ENCODE results near the gene ARHGEF5.
"Not testable (repeated sequence)": the region's sequence is repeated elsewhere in the genome, so short reads cannot be mapped to it uniquely, and the experiment has no call there.

Gene ARHGEF5

GRCh38 chr7:144355176-144355822, at the start of gene ARHGEF5:
Gene ARHGEF5 (plus strand): TSS chr7:144355402. CDS start chr7:144362670, 7,268 bp downstream.
- H3K27ac ChIP-seq (ENCODE audit: low read length); H3K27me3 ChIP-seq (ENCODE audit: low read depth, low read length); H3K4me2 ChIP-seq (ENCODE audit: low read length): not testable (repeated sequence)

GRCh38 chr7:144309702-144310101, 45.5 kb upstream of the ARHGEF5 start:
- H3K27me3 ChIP-seq (ENCODE audit: low read depth, low read length); H3K4me2 ChIP-seq (ENCODE audit: low read length); H3K79me2 ChIP-seq (ENCODE audit: low read length); H4K20me1 ChIP-seq (ENCODE audit: insufficient read depth, low read length); H3K27ac ChIP-seq (ENCODE audit: low read length); H3K9ac ChIP-seq (ENCODE audit: low read length); H3K4me1 ChIP-seq (ENCODE audit: low read length); H2AFZ ChIP-seq (ENCODE audit: low read depth, low read length); H3K9me3 ChIP-seq (ENCODE audit: insufficient read depth, low read length); H3K36me3 ChIP-seq (replicated peaks; ENCODE audit: low read depth, low read length); H3K4me3 ChIP-seq (ENCODE audit: low read length): not testable (repeated sequence)

More at GRCh38 chr7:144355176-144355822, at the start of gene ARHGEF5:
- H3K4me3 ChIP-seq (ENCODE audit: low read length); H3K9ac ChIP-seq (ENCODE audit: low read length); H3K4me1 ChIP-seq (ENCODE audit: low read length); H2AFZ ChIP-seq (ENCODE audit: low read depth, low read length); H3K79me2 ChIP-seq (ENCODE audit: low read length); H4K20me1 ChIP-seq (ENCODE audit: insufficient read depth, low read length); H3K36me3 ChIP-seq (replicated peaks; ENCODE audit: low read depth, low read length); H3K9me3 ChIP-seq (ENCODE audit: insufficient read depth, low read length): not testable (repeated sequence)

GRCh38 chr7:144311218-144311617, 44.0 kb upstream of the ARHGEF5 start:
- H4K20me1 ChIP-seq (ENCODE audit: insufficient read depth, low read length); H3K4me2 ChIP-seq (ENCODE audit: low read length); H3K36me3 ChIP-seq (replicated peaks; ENCODE audit: low read depth, low read length); H3K4me1 ChIP-seq (ENCODE audit: low read length); H3K27ac ChIP-seq (ENCODE audit: low read length); H3K9me3 ChIP-seq (ENCODE audit: insufficient read depth, low read length); H2AFZ ChIP-seq (ENCODE audit: low read depth, low read length); H3K9ac ChIP-seq (ENCODE audit: low read length); H3K27me3 ChIP-seq (ENCODE audit: low read depth, low read length); H3K4me3 ChIP-seq (ENCODE audit: low read length); H3K79me2 ChIP-seq (ENCODE audit: low read length): not testable (repeated sequence)

GRCh38 chr7:144311872-144312469, 43.2 kb upstream of the ARHGEF5 start, which contains the start of gene OR2A1:
Gene OR2A1 (plus strand): TSS chr7:144312419. CDS start chr7:144318125, 5,706 bp downstream.
- not testable (repeated sequence) for H3K4me1 ChIP-seq (ENCODE audit: low read length); H3K4me2 ChIP-seq (ENCODE audit: low read length); H3K9ac ChIP-seq (ENCODE audit: low read length); H3K27me3 ChIP-seq (ENCODE audit: low read depth, low read length); H3K4me3 ChIP-seq (ENCODE audit: low read length); H3K27ac ChIP-seq (ENCODE audit: low read length); H3K9me3 ChIP-seq (ENCODE audit: insufficient read depth, low read length); H3K79me2 ChIP-seq (ENCODE audit: low read length); H2AFZ ChIP-seq (ENCODE audit: low read depth, low read length); H3K36me3 ChIP-seq (replicated peaks; ENCODE audit: low read depth, low read length); H4K20me1 ChIP-seq (ENCODE audit: insufficient read depth, low read length)

- not testable (repeated sequence) for H3K9me3 ChIP-seq (ENCODE audit: insufficient read depth, low read length); H3K4me1 ChIP-seq (ENCODE audit: low read length); H4K20me1 ChIP-seq (ENCODE audit: insufficient read depth, low read length); H3K27ac ChIP-seq (ENCODE audit: low read length); H3K4me3 ChIP-seq (ENCODE audit: low read length); H2AFZ ChIP-seq (ENCODE audit: low read depth, low read length); H3K9ac ChIP-seq (ENCODE audit: low read length); H3K36me3 ChIP-seq (replicated peaks; ENCODE audit: low read depth, low read length); H3K4me2 ChIP-seq (ENCODE audit: low read length); H3K79me2 ChIP-seq (ENCODE audit: low read length); H3K27me3 ChIP-seq (ENCODE audit: low read depth, low read length)
Measured at GRCh38 chr7:144317537-144317936, 37.7 kb upstream of the ARHGEF5 start.

GRCh38 chr7:144319547-144319946, 35.7 kb upstream of the ARHGEF5 start:
- not testable (repeated sequence) for H3K79me2 ChIP-seq (ENCODE audit: low read length); H3K9ac ChIP-seq (ENCODE audit: low read length); H4K20me1 ChIP-seq (ENCODE audit: insufficient read depth, low read length); H3K27me3 ChIP-seq (ENCODE audit: low read depth, low read length); H3K4me1 ChIP-seq (ENCODE audit: low read length); H2AFZ ChIP-seq (ENCODE audit: low read depth, low read length); H3K4me3 ChIP-seq (ENCODE audit: low read length); H3K27ac ChIP-seq (ENCODE audit: low read length); H3K9me3 ChIP-seq (ENCODE audit: insufficient read depth, low read length); H3K36me3 ChIP-seq (replicated peaks; ENCODE audit: low read depth, low read length); H3K4me2 ChIP-seq (ENCODE audit: low read length)

GRCh38 chr7:144321677-144322206, 33.5 kb upstream of the ARHGEF5 start:
- not testable (repeated sequence) for H3K27me3 ChIP-seq (ENCODE audit: low read depth, low read length); H3K9ac ChIP-seq (ENCODE audit: low read length); H3K9me3 ChIP-seq (ENCODE audit: insufficient read depth, low read length); H4K20me1 ChIP-seq (ENCODE audit: insufficient read depth, low read length); H2AFZ ChIP-seq (ENCODE audit: low read depth, low read length); H3K27ac ChIP-seq (ENCODE audit: low read length); H3K4me2 ChIP-seq (ENCODE audit: low read length); H3K4me1 ChIP-seq (ENCODE audit: low read length); H3K79me2 ChIP-seq (ENCODE audit: low read length); H3K4me3 ChIP-seq (ENCODE audit: low read length); H3K36me3 ChIP-seq (replicated peaks; ENCODE audit: low read depth, low read length)

GRCh38 chr7:144323359-144323758, 31.8 kb upstream of the ARHGEF5 start:
- not testable (repeated sequence) for H2AFZ ChIP-seq (ENCODE audit: low read depth, low read length)

GRCh38 chr7:144325868-144326267, 29.3 kb upstream of the ARHGEF5 start:
- H3K4me2 ChIP-seq (ENCODE audit: low read length); H4K20me1 ChIP-seq (ENCODE audit: insufficient read depth, low read length); H3K4me3 ChIP-seq (ENCODE audit: low read length); H3K79me2 ChIP-seq (ENCODE audit: low read length); H3K4me1 ChIP-seq (ENCODE audit: low read length); H3K9ac ChIP-seq (ENCODE audit: low read length); H3K27me3 ChIP-seq (ENCODE audit: low read depth, low read length); H2AFZ ChIP-seq (ENCODE audit: low read depth, low read length); H3K36me3 ChIP-seq (replicated peaks; ENCODE audit: low read depth, low read length); H3K27ac ChIP-seq (ENCODE audit: low read length); H3K9me3 ChIP-seq (ENCODE audit: insufficient read depth, low read length): not testable (repeated sequence)

More at GRCh38 chr7:144323359-144323758, 31.8 kb upstream of the ARHGEF5 start:
- not testable (repeated sequence) for H3K79me2 ChIP-seq (ENCODE audit: low read length); H4K20me1 ChIP-seq (ENCODE audit: insufficient read depth, low read length); H3K36me3 ChIP-seq (replicated peaks; ENCODE audit: low read depth, low read length); H3K9ac ChIP-seq (ENCODE audit: low read length); H3K27ac ChIP-seq (ENCODE audit: low read length); H3K4me2 ChIP-seq (ENCODE audit: low read length); H3K27me3 ChIP-seq (ENCODE audit: low read depth, low read length); H3K9me3 ChIP-seq (ENCODE audit: insufficient read depth, low read length); H3K4me3 ChIP-seq (ENCODE audit: low read length); H3K4me1 ChIP-seq (ENCODE audit: low read length)
